ENCODE measurements around the gene KLK10. TPM values are rescaled to one million over a fixed set of nuclear protein-coding genes. Genes with fewer than 3 reads are reported as not detected.

The KLK10 gene
- total RNA-seq, 1 donor from 2014 or later = 3.0 TPM

GRCh38 chr19:51027873-51028272, 8.4 kb upstream of the KLK10 start:
- intact Hi-C loops (cut with DNase I) = no loop called here
- DNase-seq (ENCODE audit: low spot score) = no peak
- no peak for ATAC-seq

DNA sequence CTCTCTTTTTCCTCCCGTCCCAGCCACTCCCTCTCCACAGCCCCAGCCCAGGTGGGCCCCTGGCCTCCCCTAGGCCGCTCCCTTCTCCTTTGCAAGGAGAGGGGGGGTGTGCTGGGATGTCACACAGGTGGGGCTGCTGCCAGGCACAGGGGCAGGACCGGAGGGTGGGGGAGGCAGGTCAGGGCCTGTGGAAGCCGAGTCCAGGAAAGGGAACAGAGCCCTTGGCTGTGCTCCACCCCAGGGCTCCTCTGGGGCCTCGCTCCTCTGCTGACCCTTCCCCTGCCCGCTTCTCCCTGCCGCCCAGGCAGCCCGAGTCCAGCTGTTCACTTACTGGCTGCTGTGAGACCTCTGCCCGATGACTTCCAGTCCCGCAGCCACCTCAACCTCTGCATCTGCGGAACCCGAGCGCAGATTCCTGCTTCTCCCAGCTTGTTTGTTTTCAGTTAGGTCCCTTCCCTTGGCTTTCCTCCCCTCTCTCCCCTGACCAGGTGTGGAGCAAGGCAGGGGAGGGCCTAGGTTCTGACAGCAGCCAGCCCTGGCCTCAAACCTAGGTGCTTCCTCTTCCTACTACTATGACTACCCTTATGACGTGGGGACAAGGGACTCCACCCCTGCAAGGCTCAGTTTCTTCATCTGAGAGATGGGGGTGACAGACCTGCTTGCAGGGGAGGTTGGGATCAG, 7.8 kb upstream of the KLK10 start:
- ATAC-seq (peak; percentile 13), DNase-seq (ENCODE audit: low spot score) (no peak)
- intact Hi-C loops (cut with DNase I) = no loop called here

DNA sequence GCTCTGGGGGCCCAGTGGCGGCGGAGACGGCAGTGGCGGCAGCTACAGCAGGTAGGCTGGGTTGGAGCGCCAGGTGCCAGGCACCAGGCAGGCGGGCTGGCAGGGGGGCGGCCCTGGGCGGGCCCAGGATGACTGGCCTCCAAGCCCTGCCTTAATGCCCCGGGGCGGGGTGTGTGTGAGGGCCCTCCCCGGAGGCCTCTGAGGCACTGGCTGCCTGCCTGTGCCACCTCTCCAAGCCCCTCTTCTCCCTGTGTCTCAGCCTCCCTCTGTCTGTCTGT, 7.0 kb upstream of the KLK10 start, which contains the start of gene KLK11:
Gene KLK11 (minus strand): TSS at position 63 of the 278 bp plus-strand sequence. CDS start 985 bp downstream, outside the sequence.
- intact Hi-C loops (cut with DNase I) = no loop called here
- ATAC-seq (no peak), DNase-seq (ENCODE audit: low spot score) (no peak)

GRCh38 chr19:51025809-51026553, 6.5 kb upstream of the KLK10 start:
- intact Hi-C loops (cut with DNase I) = no loop called here
- no peak for ATAC-seq
- no peak for DNase-seq (ENCODE audit: low spot score)

DNA sequence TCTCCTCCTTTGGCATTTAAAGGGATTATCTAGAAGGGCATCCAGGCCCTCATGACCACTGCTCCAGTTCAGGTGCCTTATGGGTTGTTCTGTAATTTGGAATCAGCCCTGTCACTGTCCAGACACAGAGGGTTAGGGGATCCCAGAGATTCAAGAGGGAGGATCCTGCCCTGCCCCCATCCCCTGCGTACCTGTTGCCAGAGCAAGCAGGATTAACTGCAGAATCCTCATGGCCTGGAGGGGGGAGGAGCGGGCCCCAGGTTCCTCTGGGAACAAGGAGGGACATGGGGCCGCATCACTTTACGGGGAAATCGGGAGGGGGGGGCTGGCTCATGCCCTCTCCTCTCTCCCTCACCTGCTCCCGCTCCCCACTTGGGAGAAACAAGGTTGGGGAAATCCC, 5.9 kb upstream of the KLK10 start:
- DNase-seq (ENCODE audit: low spot score) (no peak), ATAC-seq (no peak)
- intact Hi-C loops (cut with DNase I) = no loop called here

GRCh38 chr19:51024924-51025323, 5.4 kb upstream of the KLK10 start:
- ATAC-seq = no peak
- intact Hi-C loops (cut with DNase I) = no loop called here
- no peak for DNase-seq (ENCODE audit: low spot score)

DNA sequence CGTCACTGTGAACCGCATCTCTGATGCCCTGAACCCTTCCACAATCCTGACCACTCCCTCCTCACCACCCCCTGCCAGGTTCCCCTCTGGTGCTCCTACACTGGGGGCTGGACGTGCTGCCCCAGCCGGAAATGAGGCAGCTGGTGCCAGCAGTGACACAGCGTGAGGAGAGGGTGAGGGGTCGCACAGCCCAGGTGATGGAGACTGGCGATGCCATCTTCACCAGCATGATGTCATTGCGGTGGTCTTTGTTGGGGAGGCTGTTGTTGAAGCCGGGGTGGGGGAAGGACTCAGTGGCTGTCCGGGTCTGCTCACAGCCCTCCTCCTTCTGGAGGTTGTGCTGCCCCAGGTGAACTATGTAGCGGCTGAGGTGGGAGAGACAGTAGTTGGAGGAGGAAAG, 4.4 kb upstream of the KLK10 start:
- DNase-seq (ENCODE audit: low spot score) (no peak), ATAC-seq (no peak)
- intact Hi-C loops (cut with DNase I) = no loop called here

DNA sequence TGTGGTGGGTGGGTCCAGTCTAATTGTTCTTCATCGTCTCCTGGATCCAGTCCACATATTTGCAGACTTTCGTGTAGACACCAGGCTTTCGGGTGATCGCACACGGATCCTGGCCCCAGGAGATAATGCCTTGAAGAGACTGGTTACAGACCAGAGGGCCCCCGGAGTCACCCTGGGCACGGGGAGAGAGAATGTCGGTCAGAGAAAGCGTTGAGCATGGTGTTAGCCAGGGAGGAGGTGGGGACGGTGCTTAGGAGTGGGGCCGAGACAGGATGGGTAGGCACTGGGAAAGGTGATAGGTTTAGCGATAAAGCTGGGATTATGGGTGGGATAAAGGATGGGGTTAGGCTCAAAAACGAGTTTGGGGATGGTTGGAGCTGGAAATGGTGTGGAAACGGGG, 3.0 kb upstream of the KLK10 start:
- intact Hi-C loops (cut with DNase I) = no loop called here
- ATAC-seq (no peak), DNase-seq (ENCODE audit: low spot score) (no peak)

DNA sequence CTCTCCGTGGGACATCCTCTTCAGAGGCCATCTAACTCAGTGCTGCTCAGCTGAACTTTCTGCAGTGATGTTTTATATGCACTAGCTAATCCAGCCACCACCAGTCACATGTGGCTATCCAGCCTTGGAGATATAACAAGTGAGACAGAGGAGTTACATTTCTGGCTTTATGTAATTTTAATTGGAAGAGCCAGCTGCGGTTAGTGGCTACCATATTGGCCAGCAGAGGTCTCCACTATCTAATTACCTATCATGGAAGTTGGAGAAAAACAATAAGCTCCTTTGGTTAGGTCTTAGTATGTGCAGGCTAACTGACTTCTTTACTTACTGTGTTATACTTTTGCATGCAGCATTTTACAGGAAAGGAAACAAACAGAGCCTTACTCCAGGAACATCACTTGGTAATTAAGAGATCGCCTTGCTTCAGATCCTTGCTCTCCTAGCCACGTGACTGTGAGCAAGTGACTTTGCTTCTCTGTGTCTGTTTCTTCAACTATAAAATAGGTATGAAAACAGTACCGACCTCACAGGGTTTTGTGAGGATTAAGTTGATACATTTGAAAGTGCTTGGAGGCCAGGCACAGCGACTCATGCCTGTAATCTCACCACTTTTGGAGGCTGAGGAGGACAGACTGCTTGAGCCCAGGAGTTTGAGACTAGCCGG, 1.6 kb upstream of the KLK10 start:
- no peak for DNase-seq (ENCODE audit: low spot score)
- intact Hi-C loops (cut with DNase I) = loop anchor here (2.0 kb wide), 1 partner anchor 78 kb away; no protein-coding TSS in a partner anchor
- ATAC-seq = peak; percentile 15

GRCh38 chr19:51018745-51019543, 565 bp downstream of the KLK10 start:
- intact Hi-C loops (cut with DNase I) = no loop called here
- ATAC-seq = peak; percentile 77
- DNase-seq (ENCODE audit: low spot score) = no peak

GRCh38 chr19:51016798-51017683, 2.5 kb downstream of the KLK10 start:
- ATAC-seq (peak; percentile 64), DNase-seq (ENCODE audit: low spot score) (peak; percentile 80)
- intact Hi-C loops (cut with DNase I) = no loop called here

GRCh38 chr19:51015691-51016267, 3.7 kb downstream of the KLK10 start:
- DNase-seq (ENCODE audit: low spot score) = no peak

GRCh38 chr19:51014242-51014641, 5.3 kb downstream of the KLK10 start:
- DNase-seq (ENCODE audit: low spot score) = no peak
- intact Hi-C loops (cut with DNase I) = no loop called here
- no peak for ATAC-seq

More at GRCh38 chr19:51015691-51016267, 3.7 kb downstream of the KLK10 start:
- ATAC-seq = no peak
- intact Hi-C loops (cut with DNase I) = no loop called here

DNA sequence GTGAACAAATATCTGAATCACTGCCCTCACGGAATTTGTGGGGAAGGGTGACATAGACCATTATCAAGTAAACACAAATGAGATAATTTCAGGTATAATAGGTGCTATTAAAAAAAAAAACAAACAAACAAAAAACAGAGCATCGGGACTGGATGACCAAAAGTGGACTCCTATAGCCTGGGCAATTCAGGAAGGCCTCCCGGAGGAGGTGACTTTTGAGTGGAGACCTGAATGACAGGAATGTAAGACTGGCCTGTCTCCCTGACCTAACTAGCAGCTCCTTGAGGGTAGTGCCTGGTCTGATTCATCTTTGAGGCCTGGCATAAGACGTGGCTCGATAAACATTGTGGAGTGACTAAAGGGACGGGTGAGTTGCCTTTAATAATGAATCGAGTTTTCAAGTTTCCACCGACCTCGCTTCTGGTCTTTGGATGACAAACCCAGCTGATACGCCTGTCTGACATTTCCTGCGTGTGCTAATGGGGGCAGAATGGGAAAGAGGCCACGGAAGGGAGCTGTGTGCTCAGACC, 6.8 kb downstream of the KLK10 start:
- intact Hi-C loops (cut with DNase I) = no loop called here

DNA sequence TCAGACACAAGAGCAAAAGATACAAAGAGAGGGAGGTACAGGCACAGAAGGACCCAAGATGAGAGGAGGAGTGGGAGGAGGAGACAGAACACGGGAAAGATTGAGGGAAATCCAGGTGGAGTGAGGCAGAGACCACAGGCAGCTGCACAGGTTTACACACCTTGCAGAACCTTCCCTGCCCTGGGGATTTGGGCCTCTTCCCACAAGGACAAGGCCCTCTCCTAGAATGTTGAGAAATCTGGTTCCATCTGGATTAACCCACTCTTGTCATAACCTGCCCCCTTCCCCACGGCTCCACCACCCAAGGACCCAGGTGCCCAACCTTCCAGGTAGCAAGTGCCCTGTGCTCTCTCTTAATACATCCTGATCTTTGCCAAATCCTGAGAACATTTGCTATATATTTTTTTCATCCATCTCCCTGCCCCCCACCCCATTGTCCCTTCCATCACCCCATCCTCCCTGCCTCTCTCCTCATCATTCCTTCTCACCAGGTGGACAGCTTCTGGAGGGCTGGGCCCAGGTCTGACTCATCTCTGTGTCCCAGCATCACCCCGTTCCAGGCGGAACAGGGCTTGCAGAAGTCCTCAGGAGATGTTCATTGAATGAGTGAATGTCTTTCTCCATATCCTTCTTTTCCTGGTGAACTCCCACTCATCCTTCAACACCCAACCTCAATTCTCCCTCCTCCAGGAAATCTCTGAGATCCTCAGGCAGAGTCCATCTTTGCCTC, 9.3 kb downstream of the KLK10 start:
- DNase-seq (ENCODE audit: low spot score) (no peak), ATAC-seq (no peak)
- intact Hi-C loops (cut with DNase I) = no loop called here

More for the DNA sequence above, 6.8 kb downstream of the KLK10 start:
- DNase-seq (ENCODE audit: low spot score) (no peak), ATAC-seq (no peak)

- DNase-seq (ENCODE audit: low spot score) (no peak), ATAC-seq (no peak)
- intact Hi-C loops (cut with DNase I) = no loop called here
Observed at GRCh38 chr19:51009061-51009891, 10.2 kb downstream of the KLK10 start.

Data from sciatic nerve (tissue), 2 donors.